Endothelial cell of umbilical vein (primary cell): ENCODE data around the gene C9orf152. TPM values are rescaled to one million over a fixed set of nuclear protein-coding genes. Genes with fewer than 3 reads are reported as not detected.
"Not testable (repeated sequence)": the region's sequence is repeated elsewhere in the genome, so short reads cannot be mapped to it uniquely, and the experiment has no call there.

Source experiments
- BruUV-seq: library from RNA; stranded (reverse); fragments of 400-500 nt; replicated peaks from 2 replicates; lab custom pipeline; 2021; lab: Mats Ljungman, UMichigan
- CTCF ChIA-PET: fragments of 300-600, 350-600 bp; sonication (Branson Sonifier 250); formaldehyde crosslinking; loops from one replicate; lab custom pipeline; 2021; ENCODE audit warnings: antibody characterized with exemption, inconsistent platforms; lab: Charles Lee
- POLR2A ChIA-PET: fragments of 300-600, 350-600 bp; sonication (Branson Sonifier 250); formaldehyde crosslinking; loops from one replicate; lab custom pipeline; 2021; ENCODE audit warnings: antibody characterized with exemption, inconsistent platforms; lab: Charles Lee
- DNase-seq: peaks from one replicate; pipeline ENCODE4 v3.0.0-alpha.2; 2011; ENCODE audit warnings: low read depth, low spot score
- FAIRE-seq: peaks from 2 replicates; lab custom pipeline; 2011; peaks lifted over from hg19 to GRCh38; lab: Jason Lieb, UNC
- H2AFZ ChIP-seq: 2 replicates; pipeline ENCODE4 v1.6.0; 2012; ENCODE audit warnings: low read depth, low read length, control low read depth, inconsistent platforms
- H3K27ac ChIP-seq: 2 replicates; pipeline ENCODE4 v1.5.1; 2011; ENCODE audit warnings: low read depth, mild to moderate bottlenecking, control low read depth, low read length, moderate library complexity; ENCODE audit not compliant: insufficient read depth
- H3K27me3 ChIP-seq, 2 experiments: 2 replicates each; pipeline versions ENCODE4 v1.6.0 to v1.6.1; 2011; ENCODE audit warnings: low read length in 2 of 2, mixed read lengths in 1 of 2; ENCODE audit not compliant: control insufficient read depth in 2 of 2, insufficient read depth in 2 of 2
- H3K36me3 ChIP-seq, 2 experiments: 2 replicates in 1 of 2; 3 replicates in 1 of 2; pipeline ENCODE4 v1.5.1; 2011; ENCODE audit warnings: low read length in 2 of 2, mild to moderate bottlenecking in 1 of 2, moderate library complexity in 1 of 2; ENCODE audit not compliant: control insufficient read depth in 2 of 2, insufficient read depth in 2 of 2; ENCODE audit errors: extremely low read depth in 1 of 2
- H3K4me1 ChIP-seq: 3 replicates; pipeline ENCODE4 v1.5.1; 2011; ENCODE audit warnings: mild to moderate bottlenecking, low read length; ENCODE audit not compliant: control insufficient read depth, insufficient read depth; ENCODE audit errors: extremely low read depth
- H3K4me2 ChIP-seq: 2 replicates; pipeline ENCODE4 v1.6.1; 2011; ENCODE audit warnings: low read length, control low read depth, mixed read lengths; ENCODE audit not compliant: insufficient read depth
- H3K4me3 ChIP-seq, 3 experiments: fragments of 200-600 bp in 1 of 3; sonication (generic), shearing (Covaris generic) in 1 of 3; replicated peaks in 1 of 3; 2 replicates each; pipeline ENCODE4 v1.5.1; 2011 to 2016; ENCODE audit warnings: control low read depth in 3 of 3, low read length in 3 of 3, mild to moderate bottlenecking in 2 of 3, inconsistent platforms in 1 of 3, low read depth in 1 of 3, moderate library complexity in 1 of 3; ENCODE audit not compliant: insufficient read depth in 1 of 3
- H3K79me2 ChIP-seq: 2 replicates; pipeline ENCODE4 v1.6.0; 2012; ENCODE audit warnings: low read length, inconsistent platforms; ENCODE audit not compliant: control insufficient read depth, insufficient read depth
- H3K9ac ChIP-seq: replicated peaks from 2 replicates; pipeline ENCODE3; 2011; ENCODE audit warnings: low read length, control low read depth; ENCODE audit not compliant: insufficient read depth; ENCODE audit errors: extremely low read depth
- H3K9me1 ChIP-seq: replicated peaks from 3 replicates; pipeline ENCODE4 v1.6.0; 2011; ENCODE audit warnings: mild to moderate bottlenecking, low read length; ENCODE audit not compliant: control insufficient read depth, insufficient read depth; ENCODE audit errors: extremely low read depth
- H3K9me3 ChIP-seq: replicated peaks from 2 replicates; pipeline ENCODE4 v1.5.1; 2012; ENCODE audit warnings: low read length, inconsistent platforms; ENCODE audit not compliant: control insufficient read depth, insufficient read depth
- H4K20me1 ChIP-seq: replicated peaks from 2 replicates; pipeline ENCODE3; 2011; ENCODE audit warnings: mild to moderate bottlenecking, low read length; ENCODE audit not compliant: control insufficient read depth, insufficient read depth; ENCODE audit errors: extremely low read depth
- EZH2 ChIP-seq: IDR thresholded peaks from 2 replicates; pipeline ENCODE4 v1.6.1; 2012; ENCODE audit warnings: borderline replicate concordance, low read depth, mild to moderate bottlenecking, moderate library complexity, low read length, inconsistent platforms; ENCODE audit not compliant: severe bottlenecking
- FOS ChIP-seq: IDR thresholded peaks from 2 replicates; pipeline ENCODE4 v1.6.1; 2011; ENCODE audit warnings: mild to moderate bottlenecking, low read length, moderate library complexity, borderline replicate concordance; ENCODE audit not compliant: insufficient read depth
- GATA2 ChIP-seq: IDR thresholded peaks from 2 replicates; pipeline ENCODE4 v1.7.0; 2011; ENCODE audit warnings: low read depth, mild to moderate bottlenecking, moderate library complexity, mixed read lengths, low read length; ENCODE audit not compliant: insufficient read length, insufficient read depth
- JUN ChIP-seq: IDR thresholded peaks from 2 replicates; pipeline ENCODE4 v1.6.1; 2011; ENCODE audit warnings: borderline replicate concordance, low read depth; ENCODE audit not compliant: insufficient read length, insufficient read depth
- POLR2A ChIP-seq: IDR thresholded peaks from 2 replicates; pipeline ENCODE4 v1.6.1; 2012; ENCODE audit warnings: low read depth, mild to moderate bottlenecking, control low read depth, low read length
- POLR2AphosphoS5 ChIP-seq: IDR thresholded peaks from 2 replicates; pipeline ENCODE4 v1.6.1; 2012; ENCODE audit warnings: low read depth, mild to moderate bottlenecking, control low read depth, low read length, moderate library complexity; ENCODE audit not compliant: insufficient read depth
- dilution Hi-C: fragments of 300-500 bp; cut with MboI; formaldehyde crosslinking; loops from one replicate; pipeline ENCODE4 v1.15.0; 2019; ENCODE audit warnings: low sequenced_read_pairs; ENCODE audit not compliant: extremely low pct_ligation_motif_present
- intact Hi-C: fragments of 100-400 bp; cut with micrococcal nuclease; formaldehyde crosslinking; loops from one replicate; pipeline ENCODE4 v1.10.0; 2022
- polyA plus RNA-seq, 4 experiments: library from polyadenylated mRNA; depleted of rRNA in 3 of 4; stranded (reverse) in 3 of 4; unstranded in 1 of 4; fragments of >200 nt; gene quantifications; 2 replicates each; pipeline versions ENCODE4 v1.2.1 to v1.2.3, GENCODE V29; 2011 to 2012; ENCODE audit warnings: missing spikeins in 1 of 4
- total RNA-seq: library from RNA; stranded (reverse); gene quantifications from 2 replicates; pipeline ENCODE4 v1.2.3, GENCODE V29; 2021
- TF ChIP-seq, protein P1 (sequence below), 2 donors: IDR thresholded peaks; 1 replicate in 1 of 2; 2 replicates in 1 of 2; pipeline ENCODE4 v1.5.1; 2011; ENCODE audit warnings: low read length in 2 of 2, mild to moderate bottlenecking in 2 of 2, moderate library complexity in 2 of 2, control low read depth in 1 of 2, inconsistent platforms in 1 of 2, low read depth in 1 of 2; ENCODE audit not compliant: insufficient read depth in 1 of 2; ENCODE audit errors: extremely low read depth in 1 of 2

Gene C9orf152
- total and polyA plus RNA-seq, 2 donors (not counting 3 experiments of a cell fraction or from before 2014, with no cell fraction given), result not detected

GRCh38 chr9:110252509-110253139 lies 44.7 kb upstream of the C9orf152 start:
- Histone ChIP-seq H3K9ac (no peak overlapping the region), H4K20me1 (no peaks in the 10 kb centered on the region), H3K4me1 (peaks cover 20% of the 10 kb centered on the region), H2AFZ (no peak overlapping the region), H3K9me3 (no peaks in the 10 kb centered on the region), H3K79me2 (peaks cover 79% of the 10 kb centered on the region), H3K4me2 (no peak overlapping the region), H3K27ac (no peak overlapping the region), H3K9me1 (no peaks in the 10 kb centered on the region), H3K27me3 (no peaks in the 10 kb centered on the region), H3K4me3 (no peak overlapping the region), H3K36me3 (peaks cover 4 to 8% of the 10 kb centered on the region in 2 experiments)
- dilution Hi-C loops (no loop called here), intact Hi-C loops (loop anchor here (10.0 kb wide), 1 partner anchor 188 kb away; no protein-coding TSS in a partner anchor)
- no peak for DNase-seq
- ChIA-PET POLR2A (no interaction called here), CTCF (no interaction called here)
- TF ChIP-seq POLR2A (no peak), JUN (no peak), GATA2 (no peak), POLR2AphosphoS5 (no peak), EZH2 (no peak), FOS (no peak)
- TF ChIP-seq, protein P1, sequence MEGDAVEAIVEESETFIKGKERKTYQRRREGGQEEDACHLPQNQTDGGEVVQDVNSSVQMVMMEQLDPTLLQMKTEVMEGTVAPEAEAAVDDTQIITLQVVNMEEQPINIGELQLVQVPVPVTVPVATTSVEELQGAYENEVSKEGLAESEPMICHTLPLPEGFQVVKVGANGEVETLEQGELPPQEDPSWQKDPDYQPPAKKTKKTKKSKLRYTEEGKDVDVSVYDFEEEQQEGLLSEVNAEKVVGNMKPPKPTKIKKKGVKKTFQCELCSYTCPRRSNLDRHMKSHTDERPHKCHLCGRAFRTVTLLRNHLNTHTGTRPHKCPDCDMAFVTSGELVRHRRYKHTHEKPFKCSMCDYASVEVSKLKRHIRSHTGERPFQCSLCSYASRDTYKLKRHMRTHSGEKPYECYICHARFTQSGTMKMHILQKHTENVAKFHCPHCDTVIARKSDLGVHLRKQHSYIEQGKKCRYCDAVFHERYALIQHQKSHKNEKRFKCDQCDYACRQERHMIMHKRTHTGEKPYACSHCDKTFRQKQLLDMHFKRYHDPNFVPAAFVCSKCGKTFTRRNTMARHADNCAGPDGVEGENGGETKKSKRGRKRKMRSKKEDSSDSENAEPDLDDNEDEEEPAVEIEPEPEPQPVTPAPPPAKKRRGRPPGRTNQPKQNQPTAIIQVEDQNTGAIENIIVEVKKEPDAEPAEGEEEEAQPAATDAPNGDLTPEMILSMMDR (IDR thresholded peaks at IDR 0.05; ENCODE audit: extremely low read depth in 1 of 2, insufficient read depth in 1 of 2, low read depth in 1 of 2, low read length in 2 of 2), result no peak
- no TSS peak for BruUV-seq
- FAIRE-seq, result no peak

DNA sequence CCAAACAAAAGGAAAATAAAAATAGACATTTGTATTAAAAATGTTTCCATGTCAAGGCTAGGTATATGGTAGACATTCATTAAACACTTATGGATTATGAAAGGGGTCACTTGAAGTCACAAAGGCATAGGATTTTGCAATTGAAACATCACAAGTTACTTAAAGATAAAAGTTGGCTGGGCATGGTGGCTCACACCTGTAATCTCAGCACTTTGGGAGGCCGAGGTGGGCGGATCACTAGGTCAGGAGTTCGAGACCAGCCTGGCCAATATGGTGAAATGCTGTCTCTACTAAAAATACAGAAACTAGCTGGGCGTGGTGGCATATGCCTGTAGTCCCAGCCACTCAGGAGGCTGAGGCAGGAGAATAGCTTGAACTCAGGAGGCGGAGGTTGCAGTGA lies 43.8 kb upstream of the C9orf152 start:
- H3K36me3 ChIP-seq, H4K20me1 ChIP-seq, H3K9ac ChIP-seq, BruUV-seq, H3K4me2 ChIP-seq, POLR2A ChIA-PET, H3K4me3 ChIP-seq, H3K27ac ChIP-seq, H3K27me3 ChIP-seq, FAIRE-seq, H3K9me3 ChIP-seq, dilution Hi-C loops, H3K9me1 ChIP-seq, CTCF ChIA-PET, DNase-seq, H2AFZ ChIP-seq: not testable (repeated sequence)
- intact Hi-C loops, result loop anchor here (10.0 kb wide), 1 partner anchor 187 kb away; no protein-coding TSS in a partner anchor
- peaks cover 82% of the 10 kb centered on the region for H3K79me2 ChIP-seq
- H3K4me1 ChIP-seq, result peaks cover 12% of the 10 kb centered on the region
